Memory B cell (primary cell): ENCODE results near the gene CNTNAP2.

Experiments used
- ATAC-seq: fragments of 150-1000 bp; cut with Tn5 transposase; 2 replicates; pipeline ENCODE4 v1.10.0; 2021; ENCODE audit warnings: low read depth, mild to moderate bottlenecking, moderate library complexity
- DNase-seq, 2 donors: peaks; one replicate each; pipeline ENCODE4 v3.0.0; 2022; ENCODE audit warnings: low spot score in 2 of 2
- H3K27ac Mint-ChIP-seq: one replicate; pipeline ENCODE4 v1.8.0; 2022; ENCODE audit warnings: mild to moderate bottlenecking, moderate library complexity, mixed read lengths
- H3K27me3 Mint-ChIP-seq: one replicate; pipeline ENCODE4 v1.8.0; 2022; ENCODE audit warnings: mixed read lengths
- H3K36me3 Mint-ChIP-seq: one replicate; pipeline ENCODE4 v1.8.0; 2022; ENCODE audit warnings: mild to moderate bottlenecking, mixed read lengths
- H3K4me1 Mint-ChIP-seq: one replicate; pipeline ENCODE4 v1.8.0; 2022; ENCODE audit warnings: mixed read lengths
- H3K4me3 Mint-ChIP-seq: one replicate; pipeline ENCODE4 v1.8.0; 2022; ENCODE audit warnings: mild to moderate bottlenecking, moderate library complexity, mixed read lengths
- H3K9me3 Mint-ChIP-seq: one replicate; pipeline ENCODE4 v1.8.0; 2022; ENCODE audit warnings: mixed read lengths

The CNTNAP2 gene

GRCh38 chr7:147535701-147536111 is 1419.1 kb downstream of the CNTNAP2 start:
- no peaks in the 10 kb centered on the region for H3K36me3 Mint-ChIP-seq
- no peak overlapping the region for H3K4me3 Mint-ChIP-seq
- no peaks in the 10 kb centered on the region for H3K27me3 Mint-ChIP-seq
- ATAC-seq (no peak), DNase-seq (no peak)
- peaks cover 9% of the 10 kb centered on the region for H3K9me3 Mint-ChIP-seq
- no peak overlapping the region for H3K27ac Mint-ChIP-seq
- H3K4me1 Mint-ChIP-seq = no peaks in the 10 kb centered on the region

- Mint-ChIP-seq H3K4me3 (no peak overlapping the region), H3K27ac (no peak overlapping the region), H3K9me3 (peaks cover 7% of the 10 kb centered on the region), H3K4me1 (no peaks in the 10 kb centered on the region), H3K27me3 (no peaks in the 10 kb centered on the region), H3K36me3 (no peaks in the 10 kb centered on the region)
- ATAC-seq (no peak), DNase-seq (no peak)
These were observed 1423.1 kb downstream of the CNTNAP2 start for GRCh38 chr7:147539685-147540084.

- Mint-ChIP-seq H3K4me3 (no peak overlapping the region), H3K27me3 (no peaks in the 10 kb centered on the region)
- ATAC-seq = no peak
These were observed 1424.1 kb downstream of the CNTNAP2 start for GRCh38 chr7:147540743-147541142.

GRCh38 chr7:147541261-147541660 is 1424.7 kb downstream of the CNTNAP2 start:
- Mint-ChIP-seq H3K27ac (no peak overlapping the region), H3K4me1 (no peaks in the 10 kb centered on the region), H3K36me3 (no peaks in the 10 kb centered on the region), H3K27me3 (no peaks in the 10 kb centered on the region), H3K4me3 (no peak overlapping the region), H3K9me3 (peaks cover 9% of the 10 kb centered on the region)
- ATAC-seq (no peak), DNase-seq (no peak)

More at GRCh38 chr7:147540743-147541142, 1424.1 kb downstream of the CNTNAP2 start:
- H3K36me3 Mint-ChIP-seq = no peaks in the 10 kb centered on the region
- no peak for DNase-seq
- H3K27ac Mint-ChIP-seq = no peak overlapping the region
- H3K4me1 Mint-ChIP-seq = no peaks in the 10 kb centered on the region
- peaks cover 7% of the 10 kb centered on the region for H3K9me3 Mint-ChIP-seq

- Mint-ChIP-seq H3K27ac (no peak overlapping the region), H3K36me3 (no peaks in the 10 kb centered on the region), H3K4me3 (no peak overlapping the region), H3K27me3 (no peaks in the 10 kb centered on the region), H3K9me3 (peaks cover 5% of the 10 kb centered on the region), H3K4me1 (no peaks in the 10 kb centered on the region)
- DNase-seq = no peak
- no peak for ATAC-seq
These were observed 1430.8 kb downstream of the CNTNAP2 start for GRCh38 chr7:147547252-147547897.

GRCh38 chr7:147556317-147556716 is 1439.7 kb downstream of the CNTNAP2 start:
- H3K27ac Mint-ChIP-seq = no peak overlapping the region
- H3K27me3 Mint-ChIP-seq = no peaks in the 10 kb centered on the region
- no peaks in the 10 kb centered on the region for H3K4me1 Mint-ChIP-seq
- DNase-seq (no peak), ATAC-seq (no peak)
- H3K9me3 Mint-ChIP-seq = no peaks in the 10 kb centered on the region
- H3K4me3 Mint-ChIP-seq = no peak overlapping the region
- H3K36me3 Mint-ChIP-seq = no peaks in the 10 kb centered on the region

- H3K4me1 Mint-ChIP-seq = no peaks in the 10 kb centered on the region
- H3K27ac Mint-ChIP-seq = no peak overlapping the region
- ATAC-seq = no peak
- no peak for DNase-seq
- H3K27me3 Mint-ChIP-seq = no peaks in the 10 kb centered on the region
- H3K36me3 Mint-ChIP-seq = no peaks in the 10 kb centered on the region
- H3K4me3 Mint-ChIP-seq = no peak overlapping the region
- peaks cover 12% of the 10 kb centered on the region for H3K9me3 Mint-ChIP-seq
These were observed 1447.1 kb downstream of the CNTNAP2 start for GRCh38 chr7:147563669-147564068.

GRCh38 chr7:147564786-147565476 is 1448.3 kb downstream of the CNTNAP2 start:
- no peaks in the 10 kb centered on the region for H3K4me1 Mint-ChIP-seq
- ATAC-seq = no peak
- H3K4me3 Mint-ChIP-seq = no peak overlapping the region
- no peaks in the 10 kb centered on the region for H3K27me3 Mint-ChIP-seq
- H3K36me3 Mint-ChIP-seq = no peaks in the 10 kb centered on the region
- DNase-seq = no peak
- H3K9me3 Mint-ChIP-seq = peaks cover 14% of the 10 kb centered on the region
- no peak overlapping the region for H3K27ac Mint-ChIP-seq

GRCh38 chr7:147567043-147567442 is 1450.4 kb downstream of the CNTNAP2 start:
- ATAC-seq = no peak
- H3K4me1 Mint-ChIP-seq = no peaks in the 10 kb centered on the region
- no peaks in the 10 kb centered on the region for H3K36me3 Mint-ChIP-seq
- no peak overlapping the region for H3K27ac Mint-ChIP-seq
- no peak overlapping the region for H3K4me3 Mint-ChIP-seq
- H3K27me3 Mint-ChIP-seq = no peaks in the 10 kb centered on the region
- peaks cover 15% of the 10 kb centered on the region for H3K9me3 Mint-ChIP-seq
- no peak for DNase-seq

GRCh38 chr7:147569116-147569913 is 1452.7 kb downstream of the CNTNAP2 start:
- Mint-ChIP-seq H3K4me1 (no peaks in the 10 kb centered on the region), H3K9me3 (peaks cover 13% of the 10 kb centered on the region), H3K27me3 (no peaks in the 10 kb centered on the region), H3K27ac (no peak overlapping the region), H3K36me3 (no peaks in the 10 kb centered on the region), H3K4me3 (no peak overlapping the region)
- ATAC-seq (no peak), DNase-seq (no peak)

- DNase-seq (no peak), ATAC-seq (no peak)
- Mint-ChIP-seq H3K27ac (no peak overlapping the region), H3K4me3 (no peak overlapping the region), H3K9me3 (peaks cover 18% of the 10 kb centered on the region), H3K4me1 (no peaks in the 10 kb centered on the region), H3K27me3 (peaks cover 2% of the 10 kb centered on the region), H3K36me3 (no peaks in the 10 kb centered on the region)
These were observed 1453.8 kb downstream of the CNTNAP2 start for GRCh38 chr7:147570390-147570789.

GRCh38 chr7:147571436-147572185 is 1455.0 kb downstream of the CNTNAP2 start:
- ATAC-seq = no peak
- H3K4me3 Mint-ChIP-seq = no peak overlapping the region
- no peaks in the 10 kb centered on the region for H3K4me1 Mint-ChIP-seq
- H3K27ac Mint-ChIP-seq = no peak overlapping the region
- peaks cover 15% of the 10 kb centered on the region for H3K9me3 Mint-ChIP-seq
- no peaks in the 10 kb centered on the region for H3K36me3 Mint-ChIP-seq
- peaks cover 2% of the 10 kb centered on the region for H3K27me3 Mint-ChIP-seq
- DNase-seq = no peak

- Mint-ChIP-seq H3K27ac (no peak overlapping the region), H3K27me3 (peaks cover 2% of the 10 kb centered on the region), H3K9me3 (peaks cover 6% of the 10 kb centered on the region), H3K4me1 (no peaks in the 10 kb centered on the region), H3K36me3 (no peaks in the 10 kb centered on the region), H3K4me3 (no peak overlapping the region)
- no peak for DNase-seq
- no peak for ATAC-seq
These were observed 1461.6 kb downstream of the CNTNAP2 start for GRCh38 chr7:147578196-147578595.

GRCh38 chr7:147579148-147579547 is 1462.5 kb downstream of the CNTNAP2 start:
- no peak for ATAC-seq
- no peak overlapping the region for H3K4me3 Mint-ChIP-seq
- H3K9me3 Mint-ChIP-seq = peaks cover 6% of the 10 kb centered on the region
- H3K4me1 Mint-ChIP-seq = no peaks in the 10 kb centered on the region
- no peak overlapping the region for H3K27ac Mint-ChIP-seq
- H3K36me3 Mint-ChIP-seq = no peaks in the 10 kb centered on the region
- no peak for DNase-seq
- H3K27me3 Mint-ChIP-seq = peaks cover 2% of the 10 kb centered on the region
